ENCODE results near the gene PLCD4.

PLCD4 gene

GRCh38 chr2:218607436-218608115 is at the start of gene PLCD4:
Gene PLCD4 (plus strand): TSS chr2:218607899. CDS start chr2:218615740, 7,841 bp downstream.
- H3K4me3 ChIP-seq (replicated peaks; ENCODE audit: low read depth, low read length), result no peak within 1 kb of the TSS
- H3K36me3 ChIP-seq (ENCODE audit: control insufficient read depth, insufficient read depth, low read length), result no peaks in the 10 kb centered on the region
- H3K27me3 ChIP-seq (replicated peaks; ENCODE audit: control insufficient read depth, insufficient read depth, low read length), result no peaks in the 10 kb centered on the region; the same call in 1 of the 2 replicates
- DNase-seq (ENCODE audit: extremely low read depth, insufficient read length), result no peak
- TF ChIP-seq CTCF (IDR thresholded peaks at IDR 0.05; ENCODE audit: insufficient read depth, low read length, poor library complexity, severe bottlenecking), result no peak

GRCh38 chr2:218557941-218558340 is 49.8 kb upstream of the PLCD4 start:
- TF ChIP-seq CTCF (IDR thresholded peaks at IDR 0.05; ENCODE audit: insufficient read depth, low read length, poor library complexity, severe bottlenecking), result no peak
- H3K36me3 ChIP-seq (ENCODE audit: control insufficient read depth, insufficient read depth, low read length), result peaks cover 6% of the 10 kb centered on the region
- H3K4me3 ChIP-seq (replicated peaks; ENCODE audit: low read depth, low read length), result no peak overlapping the region
- DNase-seq (ENCODE audit: extremely low read depth, insufficient read length), result no peak
- H3K27me3 ChIP-seq (replicated peaks; ENCODE audit: control insufficient read depth, insufficient read depth, low read length), result no peaks in the 10 kb centered on the region

GRCh38 chr2:218558986-218559385 is 48.7 kb upstream of the PLCD4 start:
- no peaks in the 10 kb centered on the region for H3K27me3 ChIP-seq (replicated peaks; ENCODE audit: control insufficient read depth, insufficient read depth, low read length)
- H3K4me3 ChIP-seq (replicated peaks; ENCODE audit: low read depth, low read length), result no peak overlapping the region
- DNase-seq (ENCODE audit: extremely low read depth, insufficient read length), result no peak
- H3K36me3 ChIP-seq (ENCODE audit: control insufficient read depth, insufficient read depth, low read length), result peaks cover 5% of the 10 kb centered on the region
- TF ChIP-seq CTCF (IDR thresholded peaks at IDR 0.05; ENCODE audit: insufficient read depth, low read length, poor library complexity, severe bottlenecking), result no peak

GRCh38 chr2:218564056-218564455 is 43.6 kb upstream of the PLCD4 start:
- no peak for TF ChIP-seq CTCF (IDR thresholded peaks at IDR 0.05; ENCODE audit: insufficient read depth, low read length, poor library complexity, severe bottlenecking)
- DNase-seq (ENCODE audit: extremely low read depth, insufficient read length), result no peak
- Histone ChIP-seq H3K36me3 (ENCODE audit: control insufficient read depth, insufficient read depth, low read length) (peaks cover 1% of the 10 kb centered on the region), H3K27me3 (replicated peaks; ENCODE audit: control insufficient read depth, insufficient read depth, low read length) (no peaks in the 10 kb centered on the region), H3K4me3 (replicated peaks; ENCODE audit: low read depth, low read length) (no peak overlapping the region)

- H3K27me3 ChIP-seq (replicated peaks; ENCODE audit: control insufficient read depth, insufficient read depth, low read length), result no peaks in the 10 kb centered on the region
- peak overlapping the region; percentile 88; the same call in 1 of the 2 replicates for H3K4me3 ChIP-seq (replicated peaks; ENCODE audit: low read depth, low read length)
- no peak for TF ChIP-seq CTCF (IDR thresholded peaks at IDR 0.05; ENCODE audit: insufficient read depth, low read length, poor library complexity, severe bottlenecking)
- H3K36me3 ChIP-seq (ENCODE audit: control insufficient read depth, insufficient read depth, low read length), result no peaks in the 10 kb centered on the region; the same call in 1 of the 2 replicates
- DNase-seq (ENCODE audit: extremely low read depth, insufficient read length), result no peak
Observed at GRCh38 chr2:218566296-218566695, 41.4 kb upstream of the PLCD4 start.
